HCT116 (cell line): ENCODE measurements around the gene PRKCA. TPM values are rescaled to one million over a fixed set of nuclear protein-coding genes. Genes with fewer than 3 reads are reported as not detected.

Experiments used
- ATAC-seq: fragments of 200-7000 bp; cut with Tn5 transposase; 2 replicates; pipeline ENCODE4 v1.9.1; 2020; ENCODE audit warnings: mild to moderate bottlenecking, moderate library complexity
- BruUV-seq: library from RNA; stranded (reverse); fragments of 400-500 nt; replicated peaks from 2 replicates; lab custom pipeline; 2021; lab: Mats Ljungman, UMichigan
- CTCF ChIA-PET: fragments of 300-600 bp; sonication (Branson Sonifier 250); formaldehyde crosslinking; loops from one replicate; lab custom pipeline; 2021; ENCODE audit warnings: antibody characterized with exemption; lab: Charles Lee
- POLR2A ChIA-PET: fragments of 300-600, 350-600 bp; sonication (Branson Sonifier 250); formaldehyde crosslinking; loops from one replicate; lab custom pipeline; 2021; ENCODE audit warnings: antibody characterized with exemption; lab: Charles Lee
- RAD21 ChIA-PET, 2 experiments: fragments of 300-600 bp; sonication (Branson Sonifier 250); formaldehyde crosslinking; loops; one replicate each; lab custom pipeline; 2023; ENCODE audit warnings: low total read pairs in 2 of 2; ENCODE audit not compliant: uncharacterized antibody in 2 of 2, unreplicated experiment in 2 of 2, low non-redundant PET in 1 of 2; lab: Charles Lee
- DNase-seq: peaks from one replicate; pipeline ENCODE4 v3.0.0-alpha.2; 2010; ENCODE audit warnings: low read depth, low spot score
- H2AFZ ChIP-seq: fragments of 200-600 bp; shearing (Covaris generic), sonication (generic); 2 replicates; pipeline ENCODE4 v1.6.1; 2017; ENCODE audit warnings: low read depth, mixed run types, mixed read lengths, antibody characterized with exemption, low read length; ENCODE audit not compliant: poor library complexity, severe bottlenecking
- H3K27ac ChIP-seq: 2 replicates; pipeline ENCODE4 v1.5.1; 2012; ENCODE audit warnings: low read depth, low read length
- H3K27me3 ChIP-seq: fragments of 200-600 bp; sonication (generic); 2 replicates; pipeline ENCODE4 v1.6.1; 2016; ENCODE audit warnings: mixed run types, low read length, mixed read lengths; ENCODE audit not compliant: insufficient read depth
- H3K36me3 ChIP-seq, 2 experiments: fragments of 200-500 bp in 1 of 2; fragments of 200-600 bp in 1 of 2; sonication (Bioruptor generic) in 1 of 2; sonication (generic) in 1 of 2; 2 replicates each; pipeline versions ENCODE4 v1.5.1 to v1.6.1; 2014 to 2016; ENCODE audit warnings: low read length in 2 of 2, inconsistent platforms in 1 of 2, mixed read lengths in 1 of 2, mixed run types in 1 of 2; ENCODE audit not compliant: insufficient read depth in 2 of 2, control insufficient read depth in 1 of 2
- H3K4me1 ChIP-seq, 2 experiments: fragments of 200-600 bp in 1 of 2; sonication (generic) in 1 of 2; 2 replicates each; pipeline versions ENCODE4 v1.5.1 to v1.6.1; 2012 to 2017; ENCODE audit warnings: low read length in 2 of 2, inconsistent platforms in 1 of 2, mild to moderate bottlenecking in 1 of 2, mixed read lengths in 1 of 2, mixed run types in 1 of 2, moderate library complexity in 1 of 2; ENCODE audit not compliant: insufficient read depth in 2 of 2, control insufficient read depth in 1 of 2
- H3K4me2 ChIP-seq: fragments of 200-600 bp; sonication (generic); 2 replicates; pipeline ENCODE4 v1.6.1; 2017; ENCODE audit warnings: mixed run types, low read length, mixed read lengths
- H3K4me3 ChIP-seq, 2 experiments: fragments of 200-600 bp in 1 of 2; sonication (generic) in 1 of 2; replicated peaks in 1 of 2; 2 replicates each; pipeline ENCODE4 v1.5.1; 2011 to 2016; ENCODE audit warnings: low read length in 2 of 2, control low read depth in 1 of 2, low read depth in 1 of 2, mild to moderate bottlenecking in 1 of 2, mixed read lengths in 1 of 2, mixed run types in 1 of 2
- H3K79me2 ChIP-seq: fragments of 200-600 bp; sonication (generic); 2 replicates; pipeline ENCODE4 v1.6.1; 2017; ENCODE audit warnings: mild to moderate bottlenecking, mixed run types, low read length, moderate library complexity, mixed read lengths; ENCODE audit not compliant: insufficient read depth
- H3K9ac ChIP-seq: fragments of 200-600 bp; sonication (generic); 2 replicates; pipeline ENCODE4 v1.6.1; 2016; ENCODE audit warnings: low read length, mixed read lengths
- H3K9me2 ChIP-seq: fragments of 200-600 bp; sonication (generic), shearing (Covaris generic); 2 replicates; pipeline ENCODE4 v1.6.1; 2017; ENCODE audit warnings: mixed run types, mild to moderate bottlenecking, moderate library complexity; ENCODE audit not compliant: insufficient read depth
- H3K9me3 ChIP-seq, 2 experiments: fragments of 200-500 bp in 1 of 2; fragments of 200-600 bp in 1 of 2; sonication (Bioruptor generic) in 1 of 2; sonication (generic) in 1 of 2; 2 replicates each; pipeline ENCODE4 v1.6.1; 2014 to 2017; ENCODE audit warnings: low read length in 2 of 2, mixed read lengths in 2 of 2, inconsistent platforms in 1 of 2, low read depth in 1 of 2, mild to moderate bottlenecking in 1 of 2, mixed run types in 1 of 2, moderate library complexity in 1 of 2; ENCODE audit not compliant: control insufficient read depth in 1 of 2, insufficient read depth in 1 of 2
- H4K20me1 ChIP-seq: fragments of 200-600 bp; sonication (generic), shearing (Covaris generic); 2 replicates; pipeline ENCODE4 v1.6.1; 2017; ENCODE audit warnings: mixed run types, mild to moderate bottlenecking, moderate library complexity; ENCODE audit not compliant: insufficient read depth
- CBX3 ChIP-seq: IDR thresholded peaks from 2 replicates; pipeline ENCODE4 v1.6.1; 2012; ENCODE audit warnings: low read depth
- CEBPB ChIP-seq: IDR thresholded peaks from 2 replicates; pipeline ENCODE4 v1.6.1; 2012; ENCODE audit warnings: low read depth
- CTCF ChIP-seq, 3 experiments: fragments of 200-600 bp in 1 of 3; sonication (generic) in 1 of 3; IDR thresholded peaks in 2 of 3; conservative IDR thresholded peaks in 1 of 3; 2 replicates each; pipeline ENCODE4 v1.5.1; 2012 to 2017; ENCODE audit warnings: low read depth in 2 of 3, low read length in 2 of 3, antibody characterized with exemption in 1 of 3, borderline replicate concordance in 1 of 3, control low read depth in 1 of 3, mild to moderate bottlenecking in 1 of 3, mixed read lengths in 1 of 3, mixed run types in 1 of 3, moderate library complexity in 1 of 3; ENCODE audit not compliant: insufficient read depth in 1 of 3
- ELF1 ChIP-seq: IDR thresholded peaks from 2 replicates; pipeline ENCODE4 v1.6.1; 2012; ENCODE audit warnings: low read depth, borderline replicate concordance
- EZH2phosphoT487 ChIP-seq: fragments of 200-600 bp; IDR thresholded peaks from 2 replicates; pipeline ENCODE4 v1.6.1; 2018; ENCODE audit warnings: antibody characterized with exemption, borderline replicate concordance
- JUND ChIP-seq: IDR thresholded peaks from 2 replicates; pipeline ENCODE4 v1.6.1; 2012
- POLR2A ChIP-seq: IDR thresholded peaks from 2 replicates; pipeline ENCODE4 v1.7.0; 2011; ENCODE audit warnings: borderline replicate concordance; ENCODE audit not compliant: insufficient read depth, insufficient read length; ENCODE audit errors: extremely low read depth
- RAD21 ChIP-seq: IDR thresholded peaks from 2 replicates; pipeline ENCODE4 v1.6.1; 2012; ENCODE audit warnings: low read depth, mild to moderate bottlenecking
- REST ChIP-seq: IDR thresholded peaks from 2 replicates; pipeline ENCODE4 v1.6.1; 2012; ENCODE audit warnings: low read depth
- SP1 ChIP-seq: IDR thresholded peaks from 2 replicates; pipeline ENCODE4 v1.6.1; 2012; ENCODE audit warnings: low read depth
- SRF ChIP-seq: IDR thresholded peaks from 2 replicates; pipeline ENCODE4 v1.6.1; 2012; ENCODE audit warnings: low read depth
- YY1 ChIP-seq: IDR thresholded peaks from 2 replicates; pipeline ENCODE4 v1.6.1; 2011; ENCODE audit warnings: low read length, low read depth, moderate library complexity, mild to moderate bottlenecking; ENCODE audit not compliant: insufficient replicate concordance; ENCODE audit errors: extremely low read depth
- ZFX ChIP-seq: fragments of 450-650 bp; IDR thresholded peaks from 2 replicates; pipeline ENCODE4 v1.6.1; 2017
- ZNF274 ChIP-seq: fragments of 200-500 bp; sonication (Bioruptor generic); IDR thresholded peaks from 2 replicates; pipeline ENCODE4 v1.6.1; 2014; ENCODE audit warnings: mild to moderate bottlenecking, low read depth, low read length, inconsistent platforms
- intact Hi-C: fragments of 100-400 bp; cut with micrococcal nuclease; formaldehyde crosslinking; loops from 2 replicates; pipeline ENCODE4 v1.10.0; 2022
- total RNA-seq: library from RNA; stranded (reverse); gene quantifications from one replicate; pipeline ENCODE4 v1.2.1, GENCODE V29; 2021; ENCODE audit not compliant: unreplicated experiment
- TF ChIP-seq, protein P1 (sequence below): IDR thresholded peaks from 2 replicates; pipeline ENCODE4 v1.6.1; 2012
- TF ChIP-seq, protein P2 (sequence below): IDR thresholded peaks from 2 replicates; pipeline ENCODE4 v1.6.1; 2012

PRKCA gene
- total RNA-seq, 1 experiment from 2014 or later, result 18.8 TPM

DNA sequence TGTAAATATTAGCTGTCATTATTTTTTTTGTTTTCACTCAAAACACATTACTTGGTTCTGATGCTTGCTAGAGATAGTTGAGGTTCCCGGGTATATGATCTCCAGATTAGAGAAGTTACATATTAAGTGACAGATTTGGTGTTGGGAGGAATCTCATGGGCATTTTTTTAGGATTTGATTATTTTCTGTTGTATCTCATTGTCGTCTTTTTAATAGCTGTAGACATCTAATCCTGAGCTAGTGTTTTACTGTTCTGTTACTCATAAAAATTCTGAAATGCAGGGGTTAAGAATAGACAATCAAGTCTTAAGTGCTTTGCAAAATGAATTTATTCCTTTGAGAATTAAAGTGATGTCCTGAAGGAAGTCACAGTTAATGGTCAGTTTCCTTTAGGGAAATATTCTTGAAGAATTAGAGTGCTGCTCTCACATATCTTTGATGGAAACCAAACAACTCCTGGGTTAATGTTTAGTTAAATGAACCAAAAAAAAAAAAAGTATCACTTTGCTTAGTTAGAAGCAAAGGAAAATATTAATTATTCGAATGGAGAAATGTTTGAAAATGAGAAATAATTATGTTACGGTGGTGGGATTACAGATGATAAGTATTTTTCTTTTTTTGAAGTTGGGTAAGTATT lies 280.8 kb downstream of the PRKCA start:
- no TSS peak for BruUV-seq
- ChIA-PET POLR2A (no interaction called here), CTCF (interaction anchor here (0.8 kb wide), 1 partner anchor 8 kb away, joined by 3 read pairs; no protein-coding TSS in a partner anchor), RAD21 (no interaction called here)
- H3K27me3 ChIP-seq, result no peaks in the 10 kb centered on the region
- no peak overlapping the region for H2AFZ ChIP-seq
- intact Hi-C loops, result no loop called here
- H3K4me3 ChIP-seq, result no peak overlapping the region
- H4K20me1 ChIP-seq, result no peaks in the 10 kb centered on the region
- no peak overlapping the region for H3K27ac ChIP-seq
- TF ChIP-seq CEBPB (no peak), POLR2A (no peak), YY1 (no peak), RAD21 (no peak), REST (no peak), SRF (no peak), ZNF274 (no peak), SP1 (no peak), ZFX (no peak), CTCF (IDR thresholded peaks at IDR 0.05 in 2 of 3, conservative IDR thresholded peaks at IDR 0.05 in 1 of 3; ENCODE audit: borderline replicate concordance in 1 of 3, insufficient read depth in 1 of 3, low read depth in 2 of 3, low read length in 2 of 3) (no peak), ELF1 (no peak), JUND (no peak), EZH2phosphoT487 (no peak), CBX3 (no peak)
- TF ChIP-seq, protein P1, sequence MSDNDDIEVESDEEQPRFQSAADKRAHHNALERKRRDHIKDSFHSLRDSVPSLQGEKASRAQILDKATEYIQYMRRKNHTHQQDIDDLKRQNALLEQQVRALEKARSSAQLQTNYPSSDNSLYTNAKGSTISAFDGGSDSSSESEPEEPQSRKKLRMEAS, result no peak
- TF ChIP-seq, protein P2, sequence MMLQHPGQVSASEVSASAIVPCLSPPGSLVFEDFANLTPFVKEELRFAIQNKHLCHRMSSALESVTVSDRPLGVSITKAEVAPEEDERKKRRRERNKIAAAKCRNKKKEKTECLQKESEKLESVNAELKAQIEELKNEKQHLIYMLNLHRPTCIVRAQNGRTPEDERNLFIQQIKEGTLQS, result no peak
- H3K9me3 ChIP-seq, result no peaks in the 10 kb centered on the region
- no peaks in the 10 kb centered on the region for H3K36me3 ChIP-seq
- ATAC-seq (no peak), DNase-seq (no peak)
- no peaks in the 10 kb centered on the region for H3K9me2 ChIP-seq
- peaks cover 11 to 14% of the 10 kb centered on the region in 2 experiments for H3K4me1 ChIP-seq
- no peaks in the 10 kb centered on the region for H3K79me2 ChIP-seq
- no peak overlapping the region for H3K9ac ChIP-seq
- no peak overlapping the region for H3K4me2 ChIP-seq
